ENCODE measurements around the gene CMTM1. TPM values are rescaled to one million over a fixed set of nuclear protein-coding genes. Genes with fewer than 3 reads are reported as not detected.
"Not testable (repeated sequence)": the region's sequence is repeated elsewhere in the genome, so short reads cannot be mapped to it uniquely, and the experiment has no call there.

The CMTM1 gene
- total RNA-seq, 1 donor from 2014 or later: 6.4 TPM

- DNase-seq: no peak
Measured at GRCh38 chr16:66614161-66614802, 48.0 kb downstream of the CMTM1 start.

- no peak for DNase-seq
Measured at GRCh38 chr16:66616169-66616568, 49.9 kb downstream of the CMTM1 start.

- DNase-seq: no peak
Measured at GRCh38 chr16:66616592-66616991, 50.4 kb downstream of the CMTM1 start.

- no peak for DNase-seq
Measured at GRCh38 chr16:66617010-66617434, 50.8 kb downstream of the CMTM1 start.

GRCh38 chr16:66617728-66618127 is 51.5 kb downstream of the CMTM1 start:
- DNase-seq: no peak

- no peak for DNase-seq
Measured at GRCh38 chr16:66618588-66619375, 52.5 kb downstream of the CMTM1 start.

- peak; percentile 71 for DNase-seq
Measured at GRCh38 chr16:66619534-66620428, 53.5 kb downstream of the CMTM1 start.

- no peak for DNase-seq
Measured at GRCh38 chr16:66620429-66620795, 54.2 kb downstream of the CMTM1 start.

GRCh38 chr16:66621973-66622372 is 55.7 kb downstream of the CMTM1 start:
- no peak for DNase-seq

GRCh38 chr16:66622863-66623262 is 56.6 kb downstream of the CMTM1 start:
- DNase-seq: no peak

- DNase-seq: no peak
Measured at GRCh38 chr16:66623755-66624154, 57.5 kb downstream of the CMTM1 start.

GRCh38 chr16:66627611-66628378 is 61.6 kb downstream of the CMTM1 start:
- DNase-seq: not testable (repeated sequence)

Small RNAs within 50 kb of the gene (small RNA-seq; reads per million reads assigned to genes)
- gene CKLF-CMTM1 (ENCODE audit: low replicate concordance): not detected

Other genes starting within 250 kb of the CMTM1 start
- gene CDH5, start 199.7 kb upstream of the CMTM1 start, total RNA-seq: 67.7 TPM
- not detected for gene BEAN1, start 139.1 kb upstream of the CMTM1 start, total RNA-seq
- gene TK2, start 16.3 kb upstream of the CMTM1 start, total RNA-seq: 24.0 TPM
- gene CKLF, start 13.9 kb upstream of the CMTM1 start, total RNA-seq: 48.1 TPM
- not detected for gene CMTM2, start 13.0 kb downstream of the CMTM1 start, total RNA-seq
- gene CMTM3, start 38.3 kb downstream of the CMTM1 start, total RNA-seq: 35.5 TPM
- 27.7 TPM for gene CMTM4, start 130.3 kb downstream of the CMTM1 start, total RNA-seq
- gene DYNC1LI2, start 185.2 kb downstream of the CMTM1 start, total RNA-seq: 143 TPM
- 0.41 TPM for gene TERB1, start 235.1 kb downstream of the CMTM1 start, total RNA-seq

All from tongue (tissue), 3 donors.